Keratinocyte (primary cell): ENCODE data around the gene SLC2A5. TPM values are rescaled to one million over a fixed set of nuclear protein-coding genes. Genes with fewer than 3 reads are reported as not detected.

ENCODE experiments used
- DNase-seq: peaks from one replicate; pipeline ENCODE4 v3.0.0-alpha.2; 2011; ENCODE audit warnings: low read depth, missing footprints, low spot score
- FAIRE-seq: peaks from 2 replicates; lab custom pipeline; 2011; peaks lifted over from hg19 to GRCh38; lab: Jason Lieb, UNC
- H2AFZ ChIP-seq: 2 replicates; pipeline ENCODE4 v1.6.0; 2012; ENCODE audit warnings: low read length, control low read depth, inconsistent platforms; ENCODE audit not compliant: control insufficient read depth
- H3K27ac ChIP-seq: 2 replicates; pipeline ENCODE4 v1.5.1; 2011; ENCODE audit warnings: low read length; ENCODE audit not compliant: control insufficient read depth, insufficient read depth
- H3K27me3 ChIP-seq: 3 replicates; pipeline ENCODE4 v1.6.0; 2011; ENCODE audit warnings: low read length; ENCODE audit not compliant: control insufficient read depth, insufficient read depth; ENCODE audit errors: extremely low read depth
- H3K36me3 ChIP-seq, 2 experiments: 2 replicates in 1 of 2; 3 replicates in 1 of 2; pipeline ENCODE4 v1.5.1; 2011; ENCODE audit warnings: low read length in 2 of 2, mild to moderate bottlenecking in 1 of 2; ENCODE audit not compliant: control insufficient read depth in 2 of 2, insufficient read depth in 2 of 2; ENCODE audit errors: extremely low read depth in 1 of 2
- H3K4me1 ChIP-seq: 3 replicates; pipeline ENCODE4 v1.5.1; 2011; ENCODE audit warnings: low read length; ENCODE audit not compliant: control insufficient read depth, insufficient read depth; ENCODE audit errors: extremely low read depth
- H3K4me2 ChIP-seq: 3 replicates; pipeline ENCODE4 v1.6.0; 2011; ENCODE audit warnings: low read depth, low read length; ENCODE audit not compliant: control insufficient read depth, insufficient read depth; ENCODE audit errors: extremely low read depth
- H3K4me3 ChIP-seq, 3 experiments: fragments of 200-600 bp in 1 of 3; sonication (generic) in 1 of 3; 2 replicates in 2 of 3; 3 replicates in 1 of 3; pipeline ENCODE4 v1.5.1; 2011 to 2016; ENCODE audit warnings: low read length in 3 of 3, mild to moderate bottlenecking in 3 of 3, control low read depth in 2 of 3, inconsistent platforms in 1 of 3, low read depth in 1 of 3, mixed read lengths in 1 of 3, mixed run types in 1 of 3, moderate library complexity in 1 of 3; ENCODE audit not compliant: control insufficient read depth in 2 of 3, insufficient read depth in 2 of 3; ENCODE audit errors: extremely low read depth in 1 of 3
- H3K79me2 ChIP-seq: 2 replicates; pipeline ENCODE4 v1.6.0; 2012; ENCODE audit warnings: low read length; ENCODE audit not compliant: control insufficient read depth, insufficient read depth
- H3K9ac ChIP-seq: 3 replicates; pipeline ENCODE4 v1.6.0; 2011; ENCODE audit warnings: low read length; ENCODE audit not compliant: control insufficient read depth, insufficient read depth; ENCODE audit errors: extremely low read depth
- H3K9me1 ChIP-seq: 3 replicates; pipeline ENCODE4 v1.6.0; 2011; ENCODE audit warnings: low read length; ENCODE audit not compliant: control insufficient read depth, insufficient read depth; ENCODE audit errors: extremely low read depth
- H3K9me3 ChIP-seq: 2 replicates; pipeline ENCODE4 v1.5.1; 2012; ENCODE audit warnings: low read depth, low read length; ENCODE audit not compliant: control insufficient read depth
- H4K20me1 ChIP-seq: 3 replicates; pipeline ENCODE4 v1.6.0; 2011; ENCODE audit warnings: low read length; ENCODE audit not compliant: control insufficient read depth, insufficient read depth; ENCODE audit errors: extremely low read depth
- CTCF ChIP-seq, 3 experiments: IDR thresholded peaks in 1 of 3; conservative IDR thresholded peaks in 1 of 3; optimal IDR thresholded peaks in 1 of 3; 2 replicates in 2 of 3; 3 replicates in 1 of 3; pipeline versions ENCODE3 to v1.5.1; 2011; ENCODE audit warnings: low read length in 3 of 3, mild to moderate bottlenecking in 3 of 3, moderate library complexity in 2 of 3, control low read depth in 1 of 3, inconsistent platforms in 1 of 3; ENCODE audit not compliant: insufficient read depth in 2 of 3; ENCODE audit errors: extremely low read depth in 1 of 3
- EZH2 ChIP-seq: IDR thresholded peaks from one replicate; pipeline ENCODE4 v1.6.1; 2012; ENCODE audit warnings: inconsistent platforms, mild to moderate bottlenecking, low read length, moderate library complexity
- dilution Hi-C: fragments of 300-500 bp; cut with MboI; formaldehyde crosslinking; loops from one replicate; pipeline ENCODE4 v1.7.0; 2020; ENCODE audit warnings: low sequenced_read_pairs; ENCODE audit not compliant: extremely low pct_ligation_motif_present
- polyA plus RNA-seq, 5 experiments: library from polyadenylated mRNA; depleted of rRNA in 3 of 5; stranded (reverse) in 3 of 5; stranded (forward) in 1 of 5; unstranded in 1 of 5; fragments of >200 nt; gene quantifications; 1 replicate in 1 of 5; 2 replicates in 3 of 5; 3 replicates in 1 of 5; pipeline versions ENCODE4 v1.2.1 to v1.2.3, GENCODE V29; 2011 to 2012; ENCODE audit warnings: missing spikeins in 2 of 5, low read depth in 1 of 5, low replicate concordance in 1 of 5

SLC2A5 gene
- polyA plus RNA-seq, 1 donor (not counting 4 experiments of a cell fraction or from before 2014, with no cell fraction given), result 0.77 TPM

- Histone ChIP-seq H3K36me3 (no peaks in the 10 kb centered on the region), H3K27me3 (no peaks in the 10 kb centered on the region), H3K9me3 (peaks cover 2% of the 10 kb centered on the region), H3K27ac (no peak overlapping the region), H3K9me1 (no peaks in the 10 kb centered on the region), H2AFZ (no peak overlapping the region), H3K9ac (no peak overlapping the region), H3K4me3 (no peak overlapping the region), H3K4me1 (no peaks in the 10 kb centered on the region), H3K4me2 (no peak overlapping the region), H4K20me1 (no peaks in the 10 kb centered on the region), H3K79me2 (no peaks in the 10 kb centered on the region)
- no peak for TF ChIP-seq EZH2
- no peak for TF ChIP-seq CTCF (optimal IDR thresholded peaks at IDR 0.05 in 1 of 3, IDR thresholded peaks at IDR 0.05 in 1 of 3, conservative IDR thresholded peaks at IDR 0.05 in 1 of 3; ENCODE audit: extremely low read depth in 1 of 3, insufficient read depth in 2 of 3, low read length in 3 of 3)
- dilution Hi-C loops, result no loop called here
- FAIRE-seq (no peak), DNase-seq (no peak)
These were observed 30.3 kb downstream of the SLC2A5 start for GRCh38 chr1:9038881-9039760.

- no peak for TF ChIP-seq EZH2
- TF ChIP-seq CTCF (optimal IDR thresholded peaks at IDR 0.05 in 1 of 3, IDR thresholded peaks at IDR 0.05 in 1 of 3, conservative IDR thresholded peaks at IDR 0.05 in 1 of 3; ENCODE audit: extremely low read depth in 1 of 3, insufficient read depth in 2 of 3, low read length in 3 of 3), result no peak
- H3K4me2 ChIP-seq, result no peak overlapping the region
- H3K4me1 ChIP-seq, result no peaks in the 10 kb centered on the region
- H3K4me3 ChIP-seq, result no peak overlapping the region
- H3K36me3 ChIP-seq, result no peaks in the 10 kb centered on the region
- peaks cover 2% of the 10 kb centered on the region for H3K9me3 ChIP-seq
- H4K20me1 ChIP-seq, result no peaks in the 10 kb centered on the region
- DNase-seq (no peak), FAIRE-seq (no peak)
- H3K27me3 ChIP-seq, result no peaks in the 10 kb centered on the region
- no peaks in the 10 kb centered on the region for H3K9me1 ChIP-seq
- dilution Hi-C loops, result no loop called here
- no peak overlapping the region for H3K9ac ChIP-seq
- H3K27ac ChIP-seq, result no peak overlapping the region
- no peaks in the 10 kb centered on the region for H3K79me2 ChIP-seq
- H2AFZ ChIP-seq, result no peak overlapping the region
These were observed 31.1 kb downstream of the SLC2A5 start for GRCh38 chr1:9038338-9038650.
